Measurements from ENCODE around the gene SLAMF7.

- TF ChIP-seq CTCF (IDR thresholded peaks at IDR 0.05) = no peak
- no peak for TF ChIP-seq POLR2A (IDR thresholded peaks at IDR 0.05)
Measured at GRCh38 chr1:160761886-160762285, 22.8 kb downstream of the SLAMF7 start.

All from right lobe of liver (tissue), 4 donors.